KMS-11 (cell line): ENCODE results near the gene DNAJC4.

Source experiments
- H2AFZ ChIP-seq: fragments of 200-600 bp; sonication (generic); 2 replicates; pipeline ENCODE4 v1.6.1; 2016; ENCODE audit warnings: antibody characterized with exemption, mixed run types, low read depth
- H3K27ac ChIP-seq: fragments of 200-600 bp; sonication (generic); 2 replicates; pipeline ENCODE4 v1.6.1; 2016; ENCODE audit warnings: mild to moderate bottlenecking, mixed run types
- H3K27me3 ChIP-seq: fragments of 200-600 bp; sonication (generic); 2 replicates; pipeline ENCODE4 v1.6.1; 2017; ENCODE audit warnings: mild to moderate bottlenecking, low read depth, mixed run types, moderate library complexity; ENCODE audit not compliant: insufficient read depth
- H3K36me3 ChIP-seq: fragments of 200-600 bp; sonication (generic); 2 replicates; pipeline ENCODE4 v1.6.1; 2017; ENCODE audit warnings: mild to moderate bottlenecking, mixed run types; ENCODE audit not compliant: insufficient read depth
- H3K4me1 ChIP-seq: fragments of 200-600 bp; sonication (generic); 2 replicates; pipeline ENCODE4 v1.6.1; 2016; ENCODE audit warnings: mild to moderate bottlenecking, low read depth, mixed run types; ENCODE audit not compliant: poor library complexity, severe bottlenecking
- H3K4me2 ChIP-seq: fragments of 200-600 bp; sonication (generic); 2 replicates; pipeline ENCODE4 v1.7.0; 2016; ENCODE audit warnings: mild to moderate bottlenecking, mixed run types
- H3K4me3 ChIP-seq: fragments of 200-600 bp; sonication (generic); IDR thresholded peaks from 2 replicates; pipeline ENCODE4 v1.6.1; 2017; ENCODE audit warnings: low read depth, low read length, mixed read lengths; ENCODE audit not compliant: insufficient read depth
- H3K79me2 ChIP-seq: fragments of 200-600 bp; sonication (generic); 2 replicates; pipeline ENCODE4 v1.6.1; 2016; ENCODE audit warnings: low read depth, mixed run types; ENCODE audit not compliant: insufficient read depth
- H3K9ac ChIP-seq: fragments of 200-600 bp; sonication (generic); 2 replicates; pipeline ENCODE4 v1.6.1; 2016; ENCODE audit warnings: mild to moderate bottlenecking, mixed run types
- H4K20me1 ChIP-seq: fragments of 200-600 bp; sonication (generic); 2 replicates; pipeline ENCODE4 v1.6.1; 2016; ENCODE audit warnings: mild to moderate bottlenecking, mixed run types; ENCODE audit not compliant: insufficient read depth
- CTCF ChIP-seq: fragments of 200-600 bp; sonication (generic); conservative IDR thresholded peaks from 2 replicates; pipeline ENCODE4 v1.6.1; 2017; ENCODE audit warnings: low read depth, mild to moderate bottlenecking, antibody characterized with exemption, low read length, moderate library complexity, mixed read lengths

DNAJC4 gene

GRCh38 chr11:64238076-64238475 lies 7.7 kb downstream of the DNAJC4 start:
- H3K4me1 ChIP-seq, result peaks cover 30% of the 10 kb centered on the region
- H3K4me2 ChIP-seq, result no peak overlapping the region
- no peak overlapping the region for H2AFZ ChIP-seq
- no peaks in the 10 kb centered on the region for H3K27me3 ChIP-seq
- peaks cover 10% of the 10 kb centered on the region; the same call in 1 of the 2 replicates for H3K79me2 ChIP-seq
- H3K27ac ChIP-seq, result no peak overlapping the region
- H3K4me3 ChIP-seq, result no peak overlapping the region
- H4K20me1 ChIP-seq, result no peaks in the 10 kb centered on the region
- no peak for TF ChIP-seq CTCF
- H3K36me3 ChIP-seq, result no peaks in the 10 kb centered on the region
- no peak overlapping the region for H3K9ac ChIP-seq

- Histone ChIP-seq H3K79me2 (peaks cover 14% of the 10 kb centered on the region; the same call in 1 of the 2 replicates), H3K4me2 (no peak overlapping the region), H2AFZ (no peak overlapping the region), H3K36me3 (peaks cover 4% of the 10 kb centered on the region; the same call in 1 of the 2 replicates), H3K27me3 (no peaks in the 10 kb centered on the region), H3K4me1 (peaks cover 31% of the 10 kb centered on the region), H3K9ac (no peak overlapping the region), H3K4me3 (no peak overlapping the region), H3K27ac (no peak overlapping the region), H4K20me1 (no peaks in the 10 kb centered on the region)
- no peak for TF ChIP-seq CTCF
These were observed 8.7 kb downstream of the DNAJC4 start for GRCh38 chr11:64238999-64239398.

- Histone ChIP-seq H3K4me1 (peaks cover 39% of the 10 kb centered on the region), H3K79me2 (peaks cover 17% of the 10 kb centered on the region; the same call in 1 of the 2 replicates), H2AFZ (no peak overlapping the region), H3K4me2 (peak overlapping the region; percentile 63), H3K4me3 (no peak overlapping the region), H3K27ac (peak overlapping the region; percentile 78), H3K36me3 (peaks cover 4% of the 10 kb centered on the region; the same call in 1 of the 2 replicates), H3K27me3 (no peaks in the 10 kb centered on the region), H3K9ac (peak overlapping the region; percentile 66; the same call in 1 of the 2 replicates), H4K20me1 (no peaks in the 10 kb centered on the region)
- TF ChIP-seq CTCF, result no peak
These were observed 9.5 kb downstream of the DNAJC4 start for GRCh38 chr11:64239662-64240434.

GRCh38 chr11:64240435-64241240 lies 10.3 kb downstream of the DNAJC4 start, which contains the start of gene FKBP2:
Gene FKBP2 (plus strand): TSS chr11:64241095. CDS start chr11:64242388, 1,293 bp downstream.
- H2AFZ ChIP-seq, result peak within 1 kb of the TSS; percentile 52

More at GRCh38 chr11:64240435-64241240, 10.3 kb downstream of the DNAJC4 start, which contains the start of gene FKBP2:
- peaks cover 4% of the 10 kb centered on the region; the same call in 1 of the 2 replicates for H3K36me3 ChIP-seq
- H3K4me2 ChIP-seq, result peak within 1 kb of the TSS; percentile 86
- no peak for TF ChIP-seq CTCF
- H3K4me3 ChIP-seq, result no peak within 1 kb of the TSS
- H4K20me1 ChIP-seq, result no peaks in the 10 kb centered on the region
- H3K27ac ChIP-seq, result peak within 1 kb of the TSS; percentile 78
- H3K27me3 ChIP-seq, result no peaks in the 10 kb centered on the region
- peaks cover 37% of the 10 kb centered on the region for H3K4me1 ChIP-seq
- peak within 1 kb of the TSS; percentile 66 for H3K9ac ChIP-seq
- peaks cover 24% of the 10 kb centered on the region for H3K79me2 ChIP-seq
